C4-2B (cell line): ENCODE results near the gene AGRP.
A peak's percentile ranks its signal among the peaks of the same experiment; 100 is the strongest.

Source experiments
- H3K27ac ChIP-seq: fragments of 450-650 bp; 2 replicates; pipeline ENCODE4 v1.5.1; 2017
- CTCF ChIP-seq: fragments of 450-650 bp; conservative IDR thresholded peaks from 2 replicates; pipeline ENCODE4 v1.5.1; 2017; ENCODE audit warnings: mild to moderate bottlenecking
- ZFX ChIP-seq: fragments of 450-650 bp; IDR thresholded peaks from 2 replicates; pipeline ENCODE4 v1.6.1; 2017

The AGRP gene

GRCh38 chr16:67466581-67466980 is 16.8 kb downstream of the AGRP start:
- no peak overlapping the region for H3K27ac ChIP-seq
- TF ChIP-seq ZFX = no peak
- no peak for TF ChIP-seq CTCF

GRCh38 chr16:67464565-67464964 is 18.8 kb downstream of the AGRP start:
- H3K27ac ChIP-seq = peak overlapping the region; percentile 91; the same call in 1 of the 2 replicates

DNA sequence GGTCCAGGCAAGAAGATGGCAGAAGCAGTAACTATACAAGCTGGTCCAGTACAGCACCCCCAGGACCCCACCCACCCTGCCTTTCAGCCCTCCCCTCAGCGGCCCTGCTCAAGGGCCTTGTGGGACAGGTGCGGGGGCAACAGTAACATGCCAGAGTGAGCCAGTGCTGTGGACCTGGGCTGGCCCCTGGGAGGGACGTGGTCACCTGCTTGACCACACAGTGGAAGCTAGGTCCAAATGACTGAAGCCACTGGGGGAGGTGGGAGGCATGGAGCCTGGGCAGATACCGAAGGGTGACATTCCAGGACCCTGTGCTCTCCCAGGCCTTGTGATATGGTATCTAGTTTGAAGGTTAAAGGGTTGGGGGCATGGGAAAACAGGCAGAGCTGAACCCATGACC is 19.7 kb downstream of the AGRP start:
- TF ChIP-seq CTCF (no peak), ZFX (no peak)
- peak overlapping the region; percentile 91 for H3K27ac ChIP-seq

More at GRCh38 chr16:67464565-67464964, 18.8 kb downstream of the AGRP start:
- no peak for TF ChIP-seq ZFX
- TF ChIP-seq CTCF = no peak

DNA sequence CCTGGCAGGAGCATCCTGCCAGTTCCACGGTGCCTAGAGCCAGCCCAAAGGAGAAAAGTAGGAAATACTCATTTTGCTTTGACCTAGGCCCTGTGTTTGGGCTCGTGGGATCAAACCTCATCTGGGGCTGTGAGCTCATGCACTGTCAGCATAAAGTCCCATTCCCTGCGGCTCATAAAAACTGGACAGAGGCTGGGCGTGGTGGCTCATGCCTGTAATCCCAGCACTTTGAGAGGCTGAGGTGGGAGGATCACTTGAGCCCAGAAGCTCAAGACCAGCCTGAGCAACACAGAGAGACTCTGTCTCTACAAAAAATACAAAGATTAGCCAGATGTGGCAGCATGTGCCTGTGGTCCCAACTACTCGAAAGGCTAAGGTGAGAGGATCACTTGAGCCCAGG is 20.3 kb downstream of the AGRP start:
- no peak; the same call in 1 of the 2 replicates for TF ChIP-seq ZFX
- no peak for TF ChIP-seq CTCF
- peak overlapping the region; percentile 91 for H3K27ac ChIP-seq

DNA sequence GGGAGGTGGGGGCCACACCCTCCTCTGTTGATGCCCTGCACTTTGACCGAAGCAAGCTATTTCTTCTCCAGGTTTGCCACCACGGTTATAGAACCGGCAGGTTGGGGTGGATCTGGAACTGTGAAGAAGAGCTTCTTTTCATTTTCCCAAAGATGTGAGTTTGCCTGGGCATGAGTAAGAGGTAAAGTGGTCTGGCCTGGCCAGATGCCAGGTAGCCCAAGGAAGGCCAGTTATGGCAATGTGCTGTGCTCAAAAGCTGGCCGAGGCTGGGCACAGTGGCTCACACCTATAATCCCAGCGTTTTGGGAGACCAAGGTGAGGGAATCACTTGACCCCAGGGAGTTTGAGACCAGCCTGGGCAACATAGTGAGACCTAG is 21.1 kb downstream of the AGRP start:
- TF ChIP-seq CTCF (no peak), ZFX (no peak)
- peak overlapping the region; percentile 91 for H3K27ac ChIP-seq

- TF ChIP-seq CTCF = no peak
- no peak for TF ChIP-seq ZFX
- peak overlapping the region; percentile 91 for H3K27ac ChIP-seq
These were observed 21.6 kb downstream of the AGRP start for GRCh38 chr16:67461600-67462278.

GRCh38 chr16:67460961-67461360 is 22.4 kb downstream of the AGRP start:
- H3K27ac ChIP-seq = peak overlapping the region; percentile 91

More at GRCh38 chr16:67460961-67461360, 22.4 kb downstream of the AGRP start:
- no peak for TF ChIP-seq ZFX
- TF ChIP-seq CTCF = no peak
